Activated naive CD4-positive, alpha-beta T cell treated with Interleukin-2 at 50 U/mL for 16 hours (primary cell): Measurements from ENCODE around the gene PODXL.
"Not testable (repeated sequence)": the region's sequence is repeated elsewhere in the genome, so short reads cannot be mapped to it uniquely, and the experiment has no call there.

Experiments used
- DNase-seq: peaks from one replicate; pipeline ENCODE4 v3.0.0-alpha.2; 2020

The PODXL gene

DNA sequence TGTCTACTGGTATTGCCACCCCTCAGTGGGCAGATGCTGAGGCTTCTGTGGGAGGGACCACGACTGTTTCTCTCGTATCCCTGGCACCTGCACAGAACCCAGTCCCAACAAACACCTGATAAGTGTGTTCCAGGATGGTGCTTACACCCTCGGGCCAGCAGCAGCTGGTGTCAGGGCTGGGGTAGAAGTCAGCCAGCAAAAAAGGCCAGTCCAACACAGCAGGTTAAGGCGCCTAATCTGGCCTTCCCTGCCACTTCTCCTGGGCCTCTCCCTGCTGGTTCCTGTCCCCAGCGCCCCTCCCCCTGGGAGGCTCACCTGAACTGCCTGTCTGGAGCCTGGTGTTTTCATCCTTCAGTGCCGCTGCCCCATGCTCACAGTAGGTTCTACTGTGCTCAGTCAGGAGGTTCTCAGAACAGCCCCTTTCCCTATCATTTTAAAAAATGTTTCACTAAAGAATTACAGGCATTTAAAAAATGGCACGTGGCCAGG lies 20.0 kb downstream of the PODXL start:
- no peak for DNase-seq

DNA sequence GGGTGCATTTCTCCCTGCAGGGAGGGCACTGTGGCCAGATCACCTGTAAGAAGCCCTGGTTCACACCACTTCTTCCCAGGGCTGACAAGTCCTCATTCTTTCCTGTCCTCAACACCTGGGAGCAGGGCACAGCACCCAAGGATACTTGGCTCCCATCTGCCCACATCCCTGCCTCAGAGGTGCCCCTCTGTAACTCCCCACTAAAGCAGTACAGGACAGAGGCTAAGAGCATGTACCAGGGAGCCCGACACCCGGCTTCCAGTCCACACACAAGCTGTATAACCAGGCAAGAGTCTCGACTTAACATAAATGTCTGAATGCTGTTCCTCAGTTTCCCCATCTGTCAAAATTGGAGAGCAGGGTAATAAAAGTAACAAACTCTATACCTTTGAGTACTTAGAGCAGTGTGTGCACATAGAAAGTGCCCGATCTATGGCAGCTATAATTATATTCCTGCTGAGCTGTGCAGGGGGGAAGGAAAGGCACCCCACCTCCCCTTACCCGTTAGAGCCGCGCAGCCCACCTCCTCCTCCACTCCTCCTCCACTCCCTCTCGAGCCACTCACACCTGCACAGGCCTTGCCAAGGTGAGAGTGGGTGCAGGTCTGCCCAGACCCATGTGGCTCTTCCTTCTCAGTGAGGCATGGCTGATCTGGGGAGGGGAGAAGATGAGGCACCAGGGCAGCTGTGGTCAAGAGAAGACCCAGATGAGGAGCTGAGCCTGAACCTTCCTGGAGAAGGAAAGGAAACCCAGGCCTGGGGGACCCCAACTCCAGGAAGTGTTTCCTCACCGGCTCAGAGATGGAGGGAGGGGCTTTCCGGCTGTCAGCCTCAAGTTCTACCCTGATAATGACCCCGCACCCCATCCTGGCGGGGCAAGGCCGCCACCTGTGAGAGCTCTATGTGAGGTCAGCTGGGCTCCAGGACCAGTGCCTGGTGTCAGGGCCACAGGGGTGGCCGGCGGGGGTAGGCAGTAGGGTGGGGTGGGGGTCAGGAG lies 22.6 kb downstream of the PODXL start:
- DNase-seq: no peak

DNA sequence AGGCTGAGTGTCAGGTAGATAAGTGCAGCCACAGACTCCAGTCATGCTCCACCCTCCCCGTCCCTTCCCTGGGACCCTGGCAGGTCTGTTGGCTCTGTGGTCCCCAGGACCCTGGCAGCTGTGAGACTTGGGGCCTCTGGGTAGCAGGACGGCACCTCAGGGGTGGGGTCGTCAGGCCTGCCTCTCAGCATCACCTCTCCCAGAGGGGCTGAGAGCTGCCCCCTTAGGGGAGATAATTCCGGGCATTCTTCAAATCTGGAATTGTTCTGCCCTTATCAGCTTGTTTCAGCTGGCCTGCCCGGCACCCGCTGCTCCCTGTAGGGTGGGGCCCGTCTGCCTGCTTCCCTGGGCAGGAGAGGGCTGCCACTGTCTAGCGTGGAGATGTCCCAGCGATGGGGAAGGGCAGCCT lies 23.3 kb downstream of the PODXL start:
- DNase-seq: no peak

DNA sequence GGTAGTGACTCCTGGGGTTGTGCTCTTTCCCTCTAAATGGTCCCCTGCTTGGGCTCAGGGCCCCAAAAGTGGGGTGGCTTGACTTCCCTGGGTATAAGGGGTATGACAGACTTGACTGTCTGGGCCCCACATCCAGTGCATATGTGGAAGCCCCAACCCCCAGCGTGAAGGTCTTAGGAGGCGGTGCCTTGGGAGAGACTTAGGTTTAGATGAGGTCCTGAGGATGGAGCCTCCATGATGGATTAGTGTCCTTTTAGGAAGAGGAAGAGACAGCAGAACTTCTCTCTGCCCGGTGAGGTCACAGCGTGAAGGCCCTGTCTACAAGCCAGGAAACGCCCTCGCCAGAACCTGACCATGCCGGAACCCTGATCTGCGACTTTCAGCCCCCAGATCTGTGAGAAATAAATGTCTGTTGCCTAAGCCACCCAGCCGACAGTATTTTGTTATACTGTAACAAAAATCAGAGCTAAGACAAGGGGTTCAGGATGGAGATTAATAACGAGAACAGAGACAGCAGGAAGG lies 23.8 kb downstream of the PODXL start:
- DNase-seq: no peak

DNA sequence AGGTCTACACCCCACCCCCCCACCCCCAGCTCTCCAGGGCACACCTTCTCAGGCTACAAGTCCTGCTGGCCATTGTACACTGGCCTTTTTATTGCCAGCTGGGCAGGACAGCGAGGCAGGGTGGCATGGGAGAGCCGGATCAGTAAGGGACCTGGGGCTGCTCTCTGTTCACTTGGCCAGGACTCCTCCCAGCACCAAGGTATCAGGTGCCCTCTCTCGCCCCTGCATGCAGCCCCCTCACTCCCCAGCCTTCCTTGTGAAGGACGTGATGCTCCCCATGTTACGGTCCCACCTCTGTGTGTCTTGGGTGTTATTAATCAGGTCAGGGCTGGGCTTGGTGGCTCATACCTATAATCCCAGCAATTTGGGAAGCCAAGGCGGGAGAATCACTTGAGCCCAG lies 26.3 kb downstream of the PODXL start:
- no peak for DNase-seq

DNA sequence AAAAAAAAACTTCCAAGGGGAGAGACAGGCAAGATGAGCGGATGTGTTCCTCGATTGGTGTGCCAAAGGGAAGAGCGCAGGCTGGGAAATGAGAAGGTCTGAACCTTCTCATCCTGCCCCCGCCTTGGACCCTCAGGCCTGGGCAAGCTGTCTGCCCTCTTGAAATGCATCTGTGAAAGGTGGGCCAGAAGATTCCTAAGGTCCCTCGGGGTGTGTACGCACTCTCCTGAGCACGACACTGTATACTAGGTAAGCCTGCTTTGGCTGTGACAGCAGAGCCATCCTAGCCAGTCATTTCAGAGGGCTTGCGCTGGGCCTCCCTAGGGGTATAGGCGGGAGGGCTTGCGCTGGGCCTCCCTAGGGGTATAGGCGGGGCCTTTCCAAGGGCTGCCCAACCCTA lies 26.8 kb downstream of the PODXL start:
- DNase-seq: no peak

DNA sequence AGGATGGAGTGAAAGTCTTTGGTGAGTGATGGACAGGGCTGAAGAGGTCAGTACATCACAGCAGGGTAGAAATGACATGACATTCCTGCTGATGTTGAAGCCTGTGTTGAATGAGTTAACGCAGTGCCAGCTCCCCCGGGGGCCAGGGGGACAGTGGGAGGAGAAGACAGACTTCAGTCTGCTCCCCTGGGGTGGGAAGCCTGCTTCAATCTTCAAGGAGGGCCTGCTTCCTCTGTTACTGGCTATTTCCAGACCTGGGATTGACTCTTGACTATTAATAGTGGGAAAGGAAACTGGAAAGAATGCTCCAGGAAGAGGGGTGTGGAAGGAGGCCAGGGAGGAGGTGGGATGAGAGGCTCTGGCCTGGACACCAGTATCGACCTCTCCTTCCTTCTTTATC lies 27.2 kb downstream of the PODXL start:
- no peak for DNase-seq

DNA sequence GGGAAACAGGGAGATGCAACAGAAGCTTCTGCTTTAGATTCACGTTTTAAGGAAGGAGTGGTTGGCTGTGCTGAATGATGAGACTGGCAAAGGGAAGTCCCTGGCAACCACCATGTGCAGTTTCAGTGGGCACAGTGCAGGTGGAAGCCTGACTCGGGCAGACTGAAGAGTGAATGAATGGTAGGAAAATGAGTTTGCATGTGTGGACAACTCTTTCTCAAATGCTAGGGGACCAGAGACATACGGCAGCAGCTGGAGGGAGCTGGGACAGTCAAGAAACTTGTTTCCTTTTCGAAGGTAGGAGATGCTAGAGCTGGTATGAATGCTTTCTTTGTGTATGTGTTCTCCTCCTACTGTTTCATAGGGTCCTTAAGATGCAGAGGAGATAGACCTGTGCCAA lies 29.0 kb downstream of the PODXL start:
- DNase-seq: no peak

DNA sequence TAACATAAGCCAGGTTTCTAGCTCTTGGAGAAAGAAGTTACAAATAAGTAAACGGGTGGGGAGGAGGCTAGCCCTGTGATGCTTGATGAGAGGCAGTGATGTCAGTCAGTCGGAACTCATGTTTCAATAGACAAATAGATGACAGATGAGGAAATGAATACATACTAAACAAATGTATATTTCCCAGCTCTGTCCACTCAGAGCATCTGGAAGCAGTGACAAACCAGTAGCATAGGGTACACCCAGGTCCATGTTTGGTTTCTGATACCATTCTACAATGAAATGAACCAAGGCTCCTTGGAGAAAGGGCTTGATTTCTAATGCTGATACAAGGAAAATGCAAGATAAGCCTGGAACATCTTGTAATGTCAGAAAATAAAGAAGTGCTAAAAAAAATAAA lies 30.6 kb downstream of the PODXL start:
- no peak for DNase-seq

DNA sequence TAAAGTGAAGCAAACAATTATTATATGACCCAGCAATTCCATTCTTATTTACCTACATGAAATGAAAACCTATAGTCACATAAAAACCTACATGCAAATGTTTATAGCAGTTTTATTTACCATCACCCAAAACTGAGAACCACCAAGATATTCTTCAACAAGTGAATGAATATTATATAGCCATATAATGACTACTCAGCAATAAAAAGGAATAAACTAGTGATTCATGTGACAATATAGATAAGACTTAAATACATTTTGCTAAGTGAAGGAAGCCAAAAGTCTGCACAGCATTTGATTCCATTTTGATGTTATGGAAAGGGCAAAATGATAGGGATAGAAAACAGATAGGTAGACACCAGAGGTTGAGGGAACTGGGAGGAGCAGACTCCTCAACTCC lies 31.7 kb downstream of the PODXL start:
- no peak for DNase-seq

DNA sequence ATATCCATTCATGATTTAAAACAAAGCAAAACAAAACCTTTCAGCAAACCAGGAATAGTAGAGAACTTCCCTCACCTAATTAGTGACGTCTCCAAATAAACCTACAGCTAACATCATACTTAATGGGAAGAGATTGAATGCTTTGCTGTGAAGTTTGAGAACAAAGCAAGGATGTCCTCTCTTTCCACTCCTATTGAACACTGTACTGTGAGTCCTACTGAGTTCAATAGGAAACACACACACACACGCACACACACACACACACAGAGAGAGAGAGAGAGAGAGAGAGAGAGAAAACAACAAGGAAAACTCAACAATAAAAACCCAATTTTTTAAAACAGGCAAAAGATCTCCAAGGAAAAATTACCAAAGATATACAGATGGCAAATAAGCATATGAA lies 32.3 kb downstream of the PODXL start:
- no peak for DNase-seq

DNA sequence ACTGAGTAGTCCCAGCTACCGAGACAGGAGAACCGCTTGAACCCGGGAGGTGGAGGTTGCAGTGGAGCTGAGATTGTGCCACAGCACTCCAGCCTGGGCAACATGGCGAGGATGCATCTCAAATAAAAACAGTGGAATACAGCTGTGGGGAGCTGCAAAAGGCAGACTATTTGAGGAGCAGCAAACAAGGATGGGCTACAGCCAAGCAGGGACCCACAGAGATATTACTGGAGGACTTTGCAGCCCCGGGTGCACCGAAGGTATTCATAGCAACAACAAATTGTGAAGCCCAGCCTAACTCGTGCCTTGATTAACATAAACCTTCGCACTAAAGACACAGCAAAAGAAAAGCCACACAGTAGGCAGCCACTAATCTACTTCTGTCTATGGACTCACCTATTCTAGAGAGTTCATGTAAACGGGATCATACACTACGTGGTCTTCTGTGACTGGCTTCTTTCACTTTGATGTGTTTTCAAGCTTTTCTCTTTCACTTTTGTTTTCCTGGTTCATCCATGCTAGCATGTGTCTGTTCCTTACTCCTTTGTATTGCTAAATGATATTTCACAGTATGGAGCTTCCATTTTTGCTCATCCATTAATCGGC lies 34.0 kb downstream of the PODXL start:
- DNase-seq: no peak

DNA sequence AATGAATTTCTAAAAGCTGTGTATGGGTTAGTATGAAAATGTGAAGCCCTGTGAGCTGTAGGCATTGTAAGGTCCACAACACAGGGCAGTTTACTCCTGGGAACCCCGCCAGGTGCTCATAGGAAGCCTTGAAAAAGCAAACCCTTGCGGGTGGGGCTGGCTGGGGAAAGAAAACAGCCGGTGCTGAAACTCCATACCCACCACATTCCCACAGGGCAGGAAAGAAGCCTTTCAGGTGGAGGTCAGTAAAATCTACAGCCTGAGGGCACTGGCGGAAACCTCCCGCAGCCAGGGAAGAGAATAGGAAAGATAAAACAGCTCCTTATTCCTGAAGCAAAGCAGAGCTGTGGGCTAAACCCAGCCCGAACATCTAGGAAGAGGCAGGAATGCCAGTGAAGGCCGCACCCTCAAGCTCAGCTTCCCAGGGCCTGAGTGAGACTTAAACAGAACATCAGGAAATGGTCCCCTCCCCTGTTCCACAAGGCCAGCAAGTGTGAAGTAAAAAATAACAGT lies 34.7 kb downstream of the PODXL start:
- DNase-seq: no peak

DNA sequence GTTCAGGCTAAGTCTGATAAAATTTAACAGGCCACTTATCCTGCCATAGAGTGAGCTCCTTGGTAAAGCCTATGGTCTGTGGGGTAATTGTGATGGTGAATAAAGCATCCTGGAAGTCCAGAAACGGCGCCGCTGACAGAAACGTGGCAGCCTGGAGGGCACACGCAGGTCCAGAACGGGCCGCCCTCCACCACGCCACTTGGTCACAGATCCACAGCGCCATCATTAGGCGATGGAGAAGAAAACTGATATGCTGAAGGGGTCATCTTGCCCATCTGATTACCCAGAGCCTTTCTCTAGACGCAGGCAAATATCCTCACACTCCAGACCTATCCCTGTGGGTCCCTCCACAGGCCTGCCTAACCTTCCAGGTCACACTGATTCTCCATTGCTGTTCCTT lies 37.8 kb downstream of the PODXL start:
- no peak for DNase-seq

DNA sequence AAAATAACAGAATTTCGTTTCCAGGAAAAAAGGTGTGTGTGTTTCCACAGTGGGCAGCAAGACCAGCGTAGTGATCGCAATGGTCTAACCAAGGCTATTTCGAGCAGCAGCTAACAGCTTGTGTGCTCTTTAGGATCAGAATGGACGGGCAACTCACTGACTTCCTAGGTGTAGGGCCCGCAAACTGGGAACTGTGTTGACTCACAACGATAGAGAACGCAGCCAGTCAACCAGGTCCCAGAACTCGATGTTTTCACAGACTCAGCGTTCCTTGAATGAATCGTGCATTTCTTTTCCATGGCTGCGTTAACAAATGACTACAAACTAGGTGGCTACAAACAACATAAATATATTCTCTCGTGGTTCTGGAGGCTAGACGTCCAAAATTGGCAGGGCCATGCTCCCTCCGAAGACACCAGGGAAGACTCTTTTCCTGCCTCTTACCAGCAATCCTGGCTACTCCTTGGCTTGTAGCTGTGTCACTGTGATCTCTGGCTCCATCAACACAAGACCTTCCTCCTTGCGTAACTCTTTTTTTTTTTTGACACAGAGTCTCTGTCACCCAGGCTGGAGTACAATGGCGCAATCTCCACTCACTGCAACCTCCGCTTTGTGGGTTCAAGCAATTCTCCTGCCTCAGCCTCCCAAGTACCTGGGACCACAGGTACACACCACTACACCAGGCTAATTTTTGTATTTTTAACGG lies 39.1 kb downstream of the PODXL start:
- no peak for DNase-seq

DNA sequence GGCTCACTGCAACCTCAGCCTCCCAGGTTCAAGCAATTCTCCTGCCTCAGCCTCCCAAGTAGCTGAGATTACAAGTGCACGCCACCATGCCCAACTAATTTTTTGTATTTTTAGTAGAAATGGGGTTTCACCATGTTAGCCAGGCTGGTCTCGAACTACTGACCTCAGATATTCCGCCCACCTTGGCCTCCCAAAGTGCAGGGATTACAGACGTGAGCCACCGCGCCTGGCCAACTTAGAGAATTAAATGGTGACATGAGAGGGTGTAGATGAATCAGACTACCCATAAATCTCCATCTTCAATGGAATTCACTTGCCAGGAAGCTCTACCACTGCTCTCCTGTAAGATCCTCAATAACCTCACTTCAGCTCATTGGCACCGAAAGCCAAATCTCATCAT lies 41.0 kb downstream of the PODXL start:
- not testable (repeated sequence) for DNase-seq

DNA sequence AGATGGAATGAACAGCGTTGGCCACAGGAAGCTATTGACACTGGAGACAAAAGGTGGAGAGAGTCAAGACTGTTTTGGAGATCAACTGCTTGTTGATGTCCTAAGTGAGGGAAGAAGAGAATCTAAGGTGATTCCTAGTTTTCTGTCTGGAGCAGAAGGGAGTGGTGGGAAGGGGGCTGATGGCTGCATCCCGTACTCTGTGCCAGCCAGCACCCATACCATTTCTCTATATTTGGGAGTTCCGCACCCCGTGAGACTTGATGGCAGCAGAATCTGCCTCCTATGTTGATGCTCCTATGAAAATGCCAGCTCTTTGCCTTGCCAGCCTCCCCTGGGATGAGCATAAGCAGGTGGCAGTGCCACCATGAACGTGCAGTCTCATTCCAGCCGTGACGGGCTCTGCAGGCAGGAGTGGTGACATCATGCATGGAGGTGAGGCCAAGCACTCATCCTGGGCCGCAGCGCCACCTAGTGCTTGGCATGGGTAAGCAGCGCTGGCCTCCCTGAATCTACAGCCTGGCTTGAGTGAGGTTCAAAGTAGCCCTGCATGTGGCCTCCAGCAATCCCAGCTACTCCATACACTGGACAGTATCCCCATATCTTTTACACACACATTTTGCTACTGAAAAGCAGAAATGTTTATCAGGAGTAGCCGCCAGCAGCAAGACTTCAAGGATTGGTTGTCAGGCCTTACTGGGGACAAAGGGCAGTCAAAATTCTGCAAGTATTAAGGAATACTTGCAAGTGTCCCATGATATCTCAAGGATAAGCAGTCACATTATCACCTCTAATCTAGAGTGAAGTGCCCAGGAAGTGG lies 43.0 kb downstream of the PODXL start:
- peak; percentile 81 for DNase-seq

DNA sequence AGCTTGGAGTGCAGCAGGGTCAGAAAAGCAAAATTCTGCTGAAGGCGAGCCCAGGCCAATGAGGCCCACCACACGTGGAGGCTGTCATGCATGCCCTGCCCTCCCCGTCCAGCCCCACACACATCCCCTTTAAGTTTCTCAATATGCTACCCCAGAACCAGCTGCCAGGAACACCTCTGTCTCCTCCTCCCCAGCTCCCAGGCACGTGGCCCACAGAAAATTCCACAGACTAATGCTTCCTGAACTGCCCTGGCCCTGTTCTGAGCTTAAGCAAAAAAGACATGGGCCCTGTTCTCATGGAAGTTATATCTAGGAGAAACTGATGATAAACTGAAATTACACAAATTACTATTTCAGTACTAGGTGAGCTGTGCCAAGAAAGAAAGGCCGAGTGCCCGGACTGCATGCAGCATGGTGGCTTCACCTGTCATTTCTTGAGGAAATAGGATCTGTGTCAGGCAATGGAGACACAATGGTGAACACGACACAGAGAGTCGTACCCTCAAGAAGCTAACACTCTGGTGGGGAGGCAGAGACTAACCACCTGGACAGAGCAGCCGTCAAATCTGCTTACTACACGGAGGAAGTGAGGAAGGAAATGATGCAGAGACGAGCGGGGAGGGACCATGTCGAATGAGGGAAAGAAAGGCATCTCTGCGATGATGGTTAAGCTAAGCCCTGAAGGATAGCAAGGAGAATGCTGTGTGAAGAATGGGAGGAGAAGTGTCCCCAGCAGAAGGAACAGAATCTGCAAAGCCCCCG lies 44.5 kb downstream of the PODXL start:
- no peak for DNase-seq

DNA sequence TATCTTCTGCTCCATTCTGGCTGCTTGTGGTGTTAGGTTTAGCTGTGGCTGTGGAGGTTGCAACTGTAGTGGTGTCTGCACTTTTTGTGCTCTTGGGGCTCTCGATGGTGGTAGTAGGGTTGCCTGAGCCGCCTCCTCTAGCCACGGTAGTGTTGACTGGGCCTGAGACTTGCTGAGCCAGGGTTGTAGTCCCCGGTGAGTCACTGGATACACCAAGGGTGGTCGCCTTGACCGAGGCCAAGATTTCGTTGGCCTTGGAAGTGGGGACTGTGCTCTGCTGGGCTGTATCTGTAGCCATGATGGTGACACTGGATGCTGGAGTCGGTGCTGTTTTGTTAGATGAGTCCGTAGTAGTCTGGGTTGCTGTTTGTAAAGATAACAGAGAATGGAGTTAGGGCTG lies 45.4 kb downstream of the PODXL start:
- DNase-seq: no peak

DNA sequence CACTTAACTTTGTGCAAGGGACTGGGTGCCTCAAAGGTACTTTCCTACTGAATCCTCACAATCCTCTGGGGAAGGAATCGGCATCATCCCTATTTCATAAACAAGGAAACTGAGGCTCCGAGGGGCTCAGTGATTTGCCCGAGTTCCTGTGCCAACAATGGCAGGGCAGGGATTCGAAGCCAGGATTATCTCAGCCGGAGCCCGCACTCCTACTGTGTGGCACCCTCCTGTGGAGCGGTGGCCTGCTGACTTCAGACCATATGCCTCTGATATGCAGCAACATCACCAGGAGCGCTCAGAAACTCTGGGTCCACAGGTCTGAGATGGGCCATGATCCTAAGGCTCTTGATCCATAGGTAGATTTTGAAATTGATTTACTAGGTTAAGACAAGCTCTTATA lies 46.6 kb downstream of the PODXL start:
- no peak for DNase-seq

DNA sequence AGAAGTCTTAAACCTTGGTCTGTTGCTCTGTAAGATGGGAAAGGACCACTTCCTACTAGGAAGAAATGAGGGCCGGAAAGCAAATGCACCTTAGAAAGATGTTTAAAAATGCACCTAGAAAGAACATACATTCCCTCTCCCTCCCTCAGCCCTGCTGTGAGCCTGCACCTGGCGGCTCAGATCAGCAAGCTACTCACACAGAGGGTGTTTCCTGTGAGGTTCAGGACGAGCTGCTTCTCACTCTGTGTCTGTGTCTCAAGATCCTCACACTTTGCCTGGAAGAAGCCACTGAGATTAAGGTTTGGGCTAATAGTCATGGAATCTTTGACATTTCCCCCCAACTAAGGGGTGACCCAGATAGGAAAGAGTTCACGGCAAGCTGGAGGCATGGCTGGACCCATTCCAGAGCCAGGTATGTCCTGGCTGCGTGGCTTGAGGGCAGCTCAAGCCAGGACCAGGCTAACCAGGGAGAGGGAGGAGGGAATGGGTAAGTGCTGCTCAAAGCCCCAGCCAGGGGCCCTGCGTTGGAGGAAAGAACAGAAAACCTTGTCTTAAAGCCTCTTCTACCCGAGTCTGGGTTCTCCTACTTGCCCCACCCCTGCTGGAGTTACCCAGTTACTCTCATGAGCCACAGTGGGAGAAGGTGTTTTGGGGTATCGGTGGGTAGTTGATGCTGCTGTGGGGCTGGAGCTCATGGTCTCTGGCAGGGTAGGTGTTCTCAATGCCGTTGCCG lies 47.5 kb downstream of the PODXL start:
- DNase-seq: no peak
